Omental fat pad (tissue), 4 donors: Measurements from ENCODE around the gene CLEC16A. TPM values are rescaled to one million over a fixed set of nuclear protein-coding genes. Genes with fewer than 3 reads are reported as not detected.

ENCODE experiments used
- ATAC-seq: fragments of 150-250 bp; one replicate; pipeline ENCODE4 v1.9.1; 2016; ENCODE audit warnings: mild to moderate bottlenecking, moderate library complexity; ENCODE audit not compliant: low FRiP score
- DNase-seq: peaks from one replicate; pipeline ENCODE4 v3.0.0-alpha.2; 2019; ENCODE audit warnings: low spot score
- CTCF ChIP-seq, 3 donors: fragments of 450-650 bp; IDR thresholded peaks; one replicate each; pipeline ENCODE4 v1.5.1; 2016 to 2017; ENCODE audit warnings: antibody characterized with exemption in 3 of 3, mild to moderate bottlenecking in 3 of 3, moderate library complexity in 2 of 3
- total RNA-seq, 4 donors: library from RNA; depleted of rRNA; stranded (reverse); fragments of >200 nt; gene quantifications; one replicate each; pipeline ENCODE4 v1.1.0, GENCODE V29; 2016

The CLEC16A gene
- total RNA-seq, 4 donors from 2014 or later: 24.0 to 36.9 (median 29.5) TPM

GRCh38 chr16:11156401-11156800, 212.0 kb downstream of the CLEC16A start:
- DNase-seq: no peak
- no peak for ATAC-seq
- no peak for TF ChIP-seq CTCF (IDR thresholded peaks at IDR 0.05)

GRCh38 chr16:11157143-11157542, 212.8 kb downstream of the CLEC16A start:
- DNase-seq: no peak
- TF ChIP-seq CTCF (IDR thresholded peaks at IDR 0.05): no peak

DNA sequence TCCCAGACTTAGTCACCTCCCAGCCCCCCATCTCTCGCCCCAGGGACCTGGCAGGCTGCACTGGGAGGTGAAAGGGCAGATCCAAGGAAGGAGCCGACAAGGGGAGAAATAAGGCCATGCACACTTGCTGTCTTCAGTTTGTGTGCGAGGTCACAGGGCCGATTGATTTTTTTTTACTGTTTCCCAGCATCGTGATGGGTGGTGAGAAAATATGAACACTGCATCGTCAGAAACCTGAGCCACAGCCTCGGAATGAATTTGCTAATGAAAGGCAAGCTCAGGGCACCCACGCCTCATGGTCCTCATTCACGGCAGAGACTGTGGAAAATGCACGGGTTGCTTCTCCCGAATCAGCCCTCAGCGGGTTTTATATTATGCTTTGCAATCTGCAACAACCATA, 213.7 kb downstream of the CLEC16A start:
- TF ChIP-seq CTCF (IDR thresholded peaks at IDR 0.05): no peak
- DNase-seq (no peak), ATAC-seq (no peak)

More at GRCh38 chr16:11157143-11157542, 212.8 kb downstream of the CLEC16A start:
- no peak for ATAC-seq

GRCh38 chr16:11159282-11159681, 214.9 kb downstream of the CLEC16A start:
- no peak for ATAC-seq
- no peak for DNase-seq
- TF ChIP-seq CTCF (IDR thresholded peaks at IDR 0.05): no peak

GRCh38 chr16:11160676-11161115, 216.3 kb downstream of the CLEC16A start:
- TF ChIP-seq CTCF (IDR thresholded peaks at IDR 0.05): no peak
- no peak for ATAC-seq
- DNase-seq: no peak

GRCh38 chr16:11161439-11161838, 217.1 kb downstream of the CLEC16A start:
- no peak for TF ChIP-seq CTCF (IDR thresholded peaks at IDR 0.05)
- DNase-seq: no peak
- ATAC-seq: no peak

GRCh38 chr16:11161974-11162373, 217.6 kb downstream of the CLEC16A start:
- TF ChIP-seq CTCF (IDR thresholded peaks at IDR 0.05): no peak
- DNase-seq (no peak), ATAC-seq (no peak)
